ENCODE results near the gene DOLPP1.
"Not testable (repeated sequence)": the region's sequence is repeated elsewhere in the genome, so short reads cannot be mapped to it uniquely, and the experiment has no call there.

DOLPP1 gene

GRCh38 chr9:129109952-129110739 is 29.2 kb downstream of the DOLPP1 start:
- peaks cover 4% of the 10 kb centered on the region for H3K4me1 ChIP-seq (ENCODE audit: insufficient read depth, poor library complexity, severe bottlenecking)
- H3K27me3 ChIP-seq (ENCODE audit: insufficient read depth, poor library complexity, severe bottlenecking): no peaks in the 10 kb centered on the region
- no peak for TF ChIP-seq CTCF (IDR thresholded peaks at IDR 0.05; ENCODE audit: poor library complexity, severe bottlenecking)
- H3K36me3 ChIP-seq (ENCODE audit: low read depth): no peaks in the 10 kb centered on the region
- ATAC-seq (ENCODE audit: low read depth) (peak; percentile 15), DNase-seq (ENCODE audit: low spot score) (no peak)
- peak overlapping the region; percentile 77 for H3K4me3 ChIP-seq (ENCODE audit: severe bottlenecking)
- peak overlapping the region; percentile 68 for H3K27ac ChIP-seq (ENCODE audit: poor library complexity, severe bottlenecking)
- H3K9me3 ChIP-seq (ENCODE audit: severe bottlenecking): no peaks in the 10 kb centered on the region

DNA sequence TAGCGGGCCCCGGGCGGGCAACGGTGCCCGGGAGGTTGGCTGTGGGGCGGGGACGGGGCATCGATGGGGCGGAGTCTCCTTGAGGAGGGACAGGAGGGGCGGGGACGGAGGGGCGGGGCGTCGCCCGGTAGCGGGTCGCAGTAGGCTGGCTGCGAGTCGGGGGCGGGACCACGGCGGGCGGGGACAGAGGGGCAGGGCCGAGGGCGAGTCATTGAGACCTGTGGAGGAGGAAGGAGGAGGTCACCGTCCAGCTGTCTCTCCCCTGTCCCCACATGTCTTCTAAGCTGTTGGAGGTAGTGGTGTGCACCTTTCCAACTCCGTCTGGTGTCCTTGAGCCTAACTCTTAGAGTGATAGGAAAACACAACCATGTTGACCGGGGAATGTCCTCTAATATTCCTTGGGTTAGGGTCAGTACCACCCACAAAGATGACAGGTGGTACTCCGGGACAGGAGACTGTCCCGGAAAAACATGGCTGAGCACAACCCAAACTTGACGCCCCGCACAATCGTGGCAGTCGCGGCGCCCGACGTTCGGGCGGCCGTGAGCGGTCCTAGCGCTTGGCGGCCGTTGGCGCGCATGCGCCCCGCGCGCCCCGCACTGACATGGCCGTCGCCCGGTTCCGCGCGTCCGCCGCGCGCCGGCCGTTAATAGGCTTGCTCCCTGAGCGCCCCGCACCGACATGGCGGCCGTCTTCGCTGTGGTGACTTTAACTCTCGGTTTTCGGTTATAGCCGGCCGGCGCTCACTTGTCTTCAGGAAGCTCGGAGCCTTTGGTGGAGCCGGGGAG is 30.0 kb downstream of the DOLPP1 start, which contains the start of the genes CRAT and PTPA:
Gene CRAT, minus strand, starts transcription at position 54 of the 788 bp plus-strand sequence. CDS start 284 bp downstream, outside the sequence.
Gene PTPA, plus strand, starts transcription at position 676 of the 788 bp plus-strand sequence. CDS start 186 bp downstream, outside the sequence.
- H3K4me3 ChIP-seq (ENCODE audit: severe bottlenecking): peak within 1 kb of the TSS; percentile 77
- no peak for TF ChIP-seq CTCF (IDR thresholded peaks at IDR 0.05; ENCODE audit: poor library complexity, severe bottlenecking)
- peak within 1 kb of the TSS; percentile 68 for H3K27ac ChIP-seq (ENCODE audit: poor library complexity, severe bottlenecking)
- H3K4me1 ChIP-seq (ENCODE audit: insufficient read depth, poor library complexity, severe bottlenecking): peaks cover 4% of the 10 kb centered on the region
- ATAC-seq (ENCODE audit: low read depth) (peak; percentile 87), DNase-seq (ENCODE audit: low spot score) (peak; percentile 96)
- no peaks in the 10 kb centered on the region for H3K27me3 ChIP-seq (ENCODE audit: insufficient read depth, poor library complexity, severe bottlenecking)
- H3K9me3 ChIP-seq (ENCODE audit: severe bottlenecking): no peaks in the 10 kb centered on the region
- no peaks in the 10 kb centered on the region for H3K36me3 ChIP-seq (ENCODE audit: low read depth)

DNA sequence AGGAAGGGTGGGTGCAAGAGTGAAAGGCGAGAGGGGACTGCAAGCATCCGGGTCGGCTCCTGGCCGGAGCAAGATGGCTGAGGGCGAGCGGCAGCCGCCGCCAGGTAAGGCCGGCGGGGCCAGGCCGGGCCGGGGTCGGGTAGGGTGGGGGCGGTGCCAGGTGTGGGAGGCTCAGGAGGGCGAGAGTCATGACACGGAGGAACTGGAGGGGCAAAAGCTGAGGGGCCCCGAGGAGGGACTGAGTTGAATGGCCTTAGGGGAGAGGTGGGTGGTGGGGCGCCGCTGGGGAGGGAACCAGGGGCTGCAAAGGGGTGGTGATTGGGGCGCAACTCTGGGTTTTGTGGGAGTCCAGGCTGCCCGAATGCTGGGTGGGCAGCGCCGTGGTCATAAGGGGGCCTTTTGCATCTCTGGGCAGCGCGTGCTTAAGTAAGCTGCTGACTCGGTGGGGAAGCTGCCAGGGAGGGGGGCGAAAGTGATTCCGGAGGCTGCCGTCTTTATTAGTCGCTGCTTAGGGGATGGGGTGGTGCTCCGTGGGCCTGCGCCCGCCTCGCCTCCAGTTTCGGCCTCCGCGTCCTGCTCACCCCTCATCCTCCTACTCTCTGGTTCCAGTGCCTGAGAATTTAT is 30.7 kb downstream of the DOLPP1 start:
- DNase-seq (ENCODE audit: low spot score) (no peak), ATAC-seq (ENCODE audit: low read depth) (peak; percentile 19)
- no peaks in the 10 kb centered on the region for H3K36me3 ChIP-seq (ENCODE audit: low read depth)
- H3K27ac ChIP-seq (ENCODE audit: poor library complexity, severe bottlenecking): peak overlapping the region; percentile 68
- no peaks in the 10 kb centered on the region for H3K9me3 ChIP-seq (ENCODE audit: severe bottlenecking)
- H3K27me3 ChIP-seq (ENCODE audit: insufficient read depth, poor library complexity, severe bottlenecking): no peaks in the 10 kb centered on the region
- peaks cover 4% of the 10 kb centered on the region for H3K4me1 ChIP-seq (ENCODE audit: insufficient read depth, poor library complexity, severe bottlenecking)
- TF ChIP-seq CTCF (IDR thresholded peaks at IDR 0.05; ENCODE audit: poor library complexity, severe bottlenecking): no peak
- peak overlapping the region; percentile 77 for H3K4me3 ChIP-seq (ENCODE audit: severe bottlenecking)

DNA sequence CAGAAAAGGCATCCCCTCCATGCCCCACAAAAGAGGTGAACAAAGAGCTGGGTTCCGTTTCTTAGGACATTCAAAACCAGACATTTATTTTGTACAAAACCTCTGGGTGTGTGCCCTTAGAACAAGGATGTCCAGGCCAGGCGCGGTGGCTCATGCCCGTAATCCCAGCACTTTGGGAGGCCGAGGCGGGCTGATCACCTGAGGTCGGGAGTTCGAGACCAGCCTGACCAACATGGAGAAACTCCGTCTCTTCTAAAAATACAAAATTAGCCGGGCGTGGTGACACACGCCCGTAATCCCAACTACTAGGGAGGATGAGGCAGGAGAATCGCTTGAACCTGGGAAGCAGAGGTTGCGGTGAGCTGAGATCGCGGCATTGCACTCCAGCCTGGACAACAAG is 31.6 kb downstream of the DOLPP1 start:
- not testable (repeated sequence) for H3K27me3 ChIP-seq (ENCODE audit: insufficient read depth, poor library complexity, severe bottlenecking); H3K4me1 ChIP-seq (ENCODE audit: insufficient read depth, poor library complexity, severe bottlenecking); ATAC-seq (ENCODE audit: low read depth); H3K36me3 ChIP-seq (ENCODE audit: low read depth); DNase-seq (ENCODE audit: low spot score); H3K9me3 ChIP-seq (ENCODE audit: severe bottlenecking)
- H3K4me3 ChIP-seq (ENCODE audit: severe bottlenecking): peak overlapping the region; percentile 77
- peak overlapping the region; percentile 68 for H3K27ac ChIP-seq (ENCODE audit: poor library complexity, severe bottlenecking)

- TF ChIP-seq CTCF (IDR thresholded peaks at IDR 0.05; ENCODE audit: poor library complexity, severe bottlenecking): no peak
Measured at GRCh38 chr9:129113645-129114304, 32.9 kb downstream of the DOLPP1 start.

More at GRCh38 chr9:129113645-129114304, 32.9 kb downstream of the DOLPP1 start:
- DNase-seq (ENCODE audit: low spot score) (no peak), ATAC-seq (ENCODE audit: low read depth) (no peak)
- H3K27me3 ChIP-seq (ENCODE audit: insufficient read depth, poor library complexity, severe bottlenecking): no peaks in the 10 kb centered on the region
- peaks cover 4% of the 10 kb centered on the region for H3K4me1 ChIP-seq (ENCODE audit: insufficient read depth, poor library complexity, severe bottlenecking)
- H3K36me3 ChIP-seq (ENCODE audit: low read depth): no peaks in the 10 kb centered on the region; the same call in 1 of the 2 replicates
- H3K9me3 ChIP-seq (ENCODE audit: severe bottlenecking): no peaks in the 10 kb centered on the region
- H3K27ac ChIP-seq (ENCODE audit: poor library complexity, severe bottlenecking): no peak overlapping the region
- no peak overlapping the region for H3K4me3 ChIP-seq (ENCODE audit: severe bottlenecking)
